Erythroblast (primary cell): ENCODE results near the gene ERP27.

Source experiments
- DNase-seq, 2 experiments: peaks; one replicate each; lab custom pipeline; 2025; lab: John Stamatoyannopoulos, UW
- GATA1 ChIP-seq: IDR thresholded peaks from 2 replicates; pipeline ENCODE4 v1.6.1; 2011; ENCODE audit warnings: low read depth, mild to moderate bottlenecking, control low read depth, low read length, moderate library complexity
- POLR2A ChIP-seq: IDR thresholded peaks from 2 replicates; pipeline ENCODE4 v1.6.1; 2011; ENCODE audit warnings: mild to moderate bottlenecking, low read length

ERP27 gene

DNA sequence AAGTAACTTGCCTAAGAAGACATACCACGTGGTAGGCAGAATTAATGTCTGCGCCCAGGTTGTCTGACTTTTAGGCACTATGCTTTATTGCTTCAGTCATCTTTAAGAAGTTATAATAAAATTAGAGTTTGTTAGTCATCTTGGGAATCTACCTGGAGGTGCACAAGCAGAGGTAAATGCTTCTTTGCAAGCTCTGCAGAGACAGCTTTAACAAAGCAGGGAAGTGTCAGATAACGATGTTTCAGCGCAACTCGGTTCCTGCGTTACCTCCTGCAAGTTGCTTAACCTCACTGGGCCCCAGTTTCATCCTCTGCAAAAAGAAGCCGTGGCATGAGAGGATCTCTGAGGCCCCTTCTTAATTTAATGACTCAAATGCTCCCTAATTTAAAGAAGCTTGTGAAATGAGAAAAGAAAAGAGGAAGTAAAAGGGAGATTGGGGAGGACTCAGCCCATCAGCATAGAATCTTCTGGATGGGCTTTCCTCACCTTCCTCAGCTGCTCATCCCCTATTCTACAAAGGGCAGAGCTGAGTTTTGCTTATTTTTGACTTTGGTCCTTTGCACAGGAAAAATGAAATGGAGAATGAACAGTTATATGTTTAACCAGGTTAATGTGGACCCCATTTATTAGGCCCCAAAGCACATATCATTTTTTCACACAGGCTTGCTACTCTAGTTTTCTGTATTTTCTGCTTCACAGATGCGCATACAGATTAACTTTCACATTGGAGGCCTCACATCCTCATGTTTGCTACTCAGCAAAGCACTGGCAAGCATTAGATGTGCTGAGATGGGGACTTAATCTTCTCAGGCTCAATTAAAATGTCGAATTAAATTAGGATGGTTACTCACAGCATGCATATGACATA lies 17.9 kb upstream of the ERP27 start:
- peak; percentile 21 to 34 for DNase-seq
- no peak for TF ChIP-seq POLR2A
- TF ChIP-seq GATA1: no peak

DNA sequence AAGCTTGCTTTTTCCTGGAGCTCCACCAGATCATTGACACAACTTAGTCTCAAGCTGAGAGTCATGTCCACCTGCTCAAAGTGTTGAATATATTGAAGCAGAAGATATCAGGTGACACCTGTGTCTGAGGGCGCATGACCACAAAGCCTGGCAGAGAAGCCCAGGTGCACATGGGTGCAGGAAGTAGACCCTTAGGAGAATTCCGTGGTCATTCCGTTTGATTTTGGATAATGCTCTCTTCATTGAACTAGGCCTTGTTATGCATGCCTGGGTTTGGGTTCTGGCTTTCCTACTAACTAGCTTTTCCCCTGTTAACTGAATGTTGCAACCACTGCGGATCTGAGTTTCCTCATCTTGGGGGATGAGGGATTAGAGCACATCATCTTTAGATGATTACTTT lies 15.9 kb upstream of the ERP27 start:
- DNase-seq: no peak
- TF ChIP-seq POLR2A (no peak), GATA1 (no peak)

DNA sequence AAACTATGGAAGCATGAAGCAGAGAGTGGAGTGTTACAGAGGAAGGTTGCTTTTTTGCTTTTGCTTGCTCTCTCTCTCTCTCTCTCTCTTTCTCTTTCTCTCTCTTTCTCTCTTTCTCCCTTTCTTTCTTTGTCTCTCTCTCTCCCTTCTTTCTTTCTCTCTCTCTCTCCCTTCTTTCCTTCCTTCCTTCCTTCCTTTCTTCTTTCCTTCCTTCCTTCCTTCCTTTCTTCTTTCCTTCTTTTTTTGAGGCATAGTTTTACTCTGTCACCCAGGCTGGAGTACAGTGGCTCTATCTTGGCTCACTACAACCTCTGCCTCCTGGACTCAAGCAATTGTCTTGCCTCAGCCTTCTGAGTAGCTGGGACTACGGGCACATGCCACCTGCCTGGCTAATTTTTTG lies 15.4 kb upstream of the ERP27 start:
- DNase-seq: no peak
- TF ChIP-seq POLR2A (no peak), GATA1 (no peak)

DNA sequence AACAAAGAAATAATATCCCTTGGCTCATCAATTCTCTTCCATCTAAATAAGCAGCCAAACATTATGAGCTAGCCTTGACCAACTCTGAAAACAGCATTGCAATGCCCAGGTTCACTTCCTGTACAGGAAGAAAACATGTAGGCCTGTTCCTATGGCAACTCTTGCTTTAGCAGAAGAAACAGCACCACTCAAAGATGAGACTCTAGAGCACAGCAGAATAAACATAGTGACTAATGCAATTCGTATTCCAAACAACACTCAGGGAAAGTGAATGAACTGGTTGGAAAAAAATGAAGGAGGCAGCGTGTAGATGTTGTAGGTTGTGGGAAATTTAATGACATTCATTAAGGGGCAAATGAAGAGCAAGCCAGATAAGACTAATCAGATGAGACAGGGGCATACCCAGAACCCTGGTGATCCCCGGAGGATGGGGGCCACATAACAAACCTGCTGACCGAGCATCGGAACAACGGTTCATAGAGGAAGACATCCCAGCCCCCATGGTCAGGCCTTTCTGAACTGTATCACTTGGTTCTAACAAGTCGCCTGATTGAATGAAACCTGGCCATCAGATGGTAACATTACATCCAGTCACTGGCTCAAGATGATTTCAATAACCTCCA lies 14.1 kb upstream of the ERP27 start:
- TF ChIP-seq GATA1 (no peak), POLR2A (no peak)
- DNase-seq: peak; percentile 35 to 38

DNA sequence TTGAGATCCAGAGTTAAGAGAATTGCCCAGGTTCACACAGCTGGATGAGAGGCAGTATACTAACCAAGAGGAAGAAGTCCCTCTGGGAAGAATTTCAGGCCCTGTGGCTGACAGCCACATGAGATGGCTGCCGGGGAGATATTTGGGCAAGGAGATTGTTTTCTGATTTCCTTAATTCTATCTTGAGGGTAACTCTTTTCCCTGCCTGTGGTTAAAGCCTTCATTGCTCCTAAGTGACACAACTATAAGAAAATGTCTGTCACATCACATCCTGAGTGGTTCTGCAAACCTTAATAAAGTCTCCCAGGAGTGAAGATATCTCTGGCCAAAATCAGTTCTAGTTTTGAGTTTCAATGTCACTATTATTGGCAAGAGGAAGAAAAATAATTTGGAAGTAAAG lies 13.5 kb upstream of the ERP27 start:
- TF ChIP-seq POLR2A: no peak
- no peak for TF ChIP-seq GATA1
- no peak for DNase-seq

DNA sequence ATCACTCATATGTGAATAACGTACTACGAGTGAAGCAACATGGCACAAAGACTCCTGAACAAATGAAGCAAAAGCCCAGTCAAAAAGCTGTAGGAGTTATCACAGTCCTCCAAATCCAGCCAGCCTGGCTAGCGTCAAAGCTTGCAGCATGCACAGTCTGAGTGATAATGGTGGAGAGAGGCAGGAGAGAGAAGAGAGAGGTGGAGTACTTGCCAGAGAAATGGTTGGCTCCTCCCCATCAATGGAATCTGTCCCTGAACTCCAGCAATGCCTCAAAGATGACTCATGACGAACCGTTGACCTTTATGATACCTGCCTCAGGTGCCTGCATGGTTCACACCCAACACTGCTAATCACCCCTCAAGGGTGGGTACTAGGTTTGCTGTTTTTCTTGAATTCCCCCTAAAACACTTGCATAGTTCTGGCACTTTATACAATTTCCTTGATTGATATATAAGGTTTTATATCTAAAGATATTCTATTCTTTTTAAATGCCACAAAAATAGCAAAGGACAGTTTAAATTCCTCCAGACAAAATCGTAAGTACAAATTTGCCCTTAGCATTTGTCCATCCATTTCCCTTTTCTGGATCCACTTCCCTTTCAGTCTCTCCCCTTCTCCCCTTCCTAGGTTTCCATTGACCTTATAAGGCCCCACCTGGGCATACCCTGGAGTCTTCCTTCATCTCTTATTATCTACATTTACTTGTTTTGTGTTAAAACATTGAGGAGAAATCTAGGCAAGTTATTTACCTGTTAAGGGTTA lies 12.8 kb upstream of the ERP27 start:
- no peak for DNase-seq
- no peak for TF ChIP-seq POLR2A
- no peak for TF ChIP-seq GATA1

DNA sequence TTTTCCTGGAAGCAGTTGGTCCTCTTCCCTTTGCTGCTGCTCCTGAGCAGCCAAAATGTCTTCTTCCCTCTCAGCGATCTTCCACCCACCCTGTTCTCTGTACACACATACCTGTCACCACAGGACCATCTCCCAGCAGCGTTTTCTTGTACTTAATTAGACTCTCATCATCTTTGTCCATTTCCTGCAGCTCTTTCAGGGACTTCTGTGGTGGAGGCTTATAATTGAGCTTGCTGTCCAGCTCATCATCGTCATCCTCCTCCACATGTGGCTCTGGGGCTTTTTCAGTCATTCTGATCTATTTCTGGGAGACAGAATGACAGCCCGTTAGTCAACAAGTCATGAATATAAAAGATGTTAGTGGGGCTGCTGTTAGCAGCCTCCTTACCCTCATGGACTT lies 12.1 kb upstream of the ERP27 start:
- TF ChIP-seq POLR2A: no peak
- DNase-seq: no peak

DNA sequence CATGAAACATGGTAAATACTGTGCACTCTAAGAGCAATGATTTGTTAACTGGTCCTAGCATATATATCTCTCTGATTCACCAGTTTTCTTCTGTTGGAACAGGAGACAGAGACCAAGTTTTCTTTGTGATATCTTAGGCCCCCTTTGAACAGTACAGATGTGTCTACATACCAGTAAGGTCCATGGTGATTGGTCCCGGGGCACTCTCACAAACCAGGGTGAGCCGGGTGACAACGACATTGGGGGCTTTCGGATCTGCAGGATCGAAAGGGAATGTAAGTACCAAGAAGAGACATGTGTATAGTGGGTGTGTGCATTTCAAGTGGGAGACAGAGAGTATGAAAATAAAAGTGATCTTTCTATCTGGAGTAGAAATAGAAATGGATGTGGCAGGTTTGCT lies 11.3 kb upstream of the ERP27 start:
- no peak for DNase-seq
- TF ChIP-seq POLR2A (no peak), GATA1 (no peak)

DNA sequence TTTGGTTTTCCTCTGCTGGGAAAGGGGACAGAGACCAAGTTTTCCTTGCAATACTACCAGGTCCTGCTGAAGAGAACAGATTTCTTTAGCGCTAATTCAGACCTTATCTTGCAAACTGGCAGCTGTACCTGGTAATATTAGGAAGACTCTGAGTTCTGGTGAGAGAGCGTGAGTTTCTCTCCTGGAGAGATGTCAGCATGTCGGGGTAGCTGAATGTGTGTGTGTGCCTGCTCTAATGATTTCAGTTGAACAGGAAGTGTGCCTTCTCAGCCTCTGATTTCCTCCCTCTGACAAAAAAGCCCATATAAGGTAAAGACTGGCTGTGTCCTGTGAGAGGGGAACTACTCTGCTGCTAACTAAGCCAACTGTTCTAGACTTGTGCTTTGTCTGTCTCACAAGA lies 10.3 kb upstream of the ERP27 start:
- DNase-seq: peak; percentile 9 to 12
- no peak for TF ChIP-seq GATA1
- peak; percentile 25 for TF ChIP-seq POLR2A

DNA sequence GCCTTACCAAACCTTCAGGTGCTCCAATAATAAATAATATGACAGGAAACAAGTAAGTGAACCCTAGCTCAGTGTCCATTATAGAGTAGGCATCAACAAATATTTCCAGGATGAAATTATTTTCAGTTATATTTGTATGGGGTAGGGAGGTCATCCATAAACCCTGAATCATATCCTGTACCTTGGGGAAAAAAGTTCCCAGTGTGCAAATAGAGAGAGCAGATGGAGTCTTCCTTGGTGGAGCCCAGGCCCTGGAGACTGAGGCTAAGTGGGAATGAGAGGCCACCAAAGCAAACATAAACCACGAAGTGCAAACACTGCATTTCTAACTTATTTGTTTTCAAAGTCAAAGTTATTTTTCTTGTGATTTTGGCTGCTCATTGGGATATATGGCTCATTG lies 8.5 kb upstream of the ERP27 start:
- TF ChIP-seq POLR2A: no peak
- no peak for TF ChIP-seq GATA1
- no peak for DNase-seq

DNA sequence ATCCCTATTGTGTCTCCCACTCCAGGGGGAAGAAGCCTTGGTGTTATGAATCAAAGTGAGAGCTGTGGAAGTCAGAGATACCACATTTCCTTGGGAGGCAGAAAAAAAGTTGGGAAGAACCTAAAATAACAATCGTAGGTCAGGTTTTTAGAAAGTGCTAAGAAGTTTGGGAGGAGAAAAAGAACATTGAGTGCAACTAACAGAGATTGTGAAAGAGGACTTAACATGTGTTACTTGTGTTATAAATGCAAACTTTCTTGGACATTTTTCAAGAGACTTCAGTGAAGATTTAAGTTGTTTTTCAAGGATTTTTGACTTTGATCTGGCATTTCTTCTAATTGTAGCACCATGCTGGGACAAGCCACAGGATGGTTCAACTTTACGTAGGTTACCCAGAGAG lies 7.8 kb upstream of the ERP27 start:
- no peak for DNase-seq
- TF ChIP-seq GATA1: no peak
- TF ChIP-seq POLR2A: no peak

DNA sequence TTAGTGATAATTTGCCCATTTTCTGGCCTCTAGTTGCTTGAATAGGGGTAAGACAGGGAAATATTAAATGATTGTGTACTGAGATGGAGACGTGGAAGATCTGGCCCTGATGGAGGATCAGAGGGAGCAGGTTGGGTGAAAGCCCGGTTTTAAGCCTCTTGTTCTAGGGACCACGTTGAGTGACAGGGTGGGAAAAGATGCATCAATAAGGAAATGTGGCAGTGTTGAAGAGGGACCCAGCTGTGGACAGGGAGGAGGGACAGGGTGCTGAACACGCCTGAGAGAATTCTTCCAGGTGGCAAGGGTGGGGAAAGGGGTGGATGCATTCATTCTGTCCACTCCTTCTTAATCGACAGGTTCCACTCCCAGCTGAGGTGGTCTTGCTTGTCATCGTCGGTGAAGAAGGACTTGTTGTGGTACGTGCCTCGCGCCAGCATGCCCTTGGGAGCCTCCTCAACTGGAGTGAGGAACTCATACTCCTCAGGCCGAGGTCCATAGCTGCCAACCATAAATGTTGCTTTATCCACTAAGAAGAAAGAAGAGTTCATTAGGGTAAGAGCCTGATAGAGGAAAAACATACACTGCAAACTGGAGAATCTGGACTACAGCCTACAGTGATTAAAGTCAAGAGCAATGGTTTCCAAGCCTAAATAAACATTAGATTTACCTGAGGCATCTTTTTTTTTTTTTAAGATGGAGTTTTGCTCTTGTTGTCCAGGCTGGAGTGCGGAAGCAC lies 4.0 kb upstream of the ERP27 start:
- no peak for DNase-seq
- TF ChIP-seq POLR2A (no peak), GATA1 (no peak)

DNA sequence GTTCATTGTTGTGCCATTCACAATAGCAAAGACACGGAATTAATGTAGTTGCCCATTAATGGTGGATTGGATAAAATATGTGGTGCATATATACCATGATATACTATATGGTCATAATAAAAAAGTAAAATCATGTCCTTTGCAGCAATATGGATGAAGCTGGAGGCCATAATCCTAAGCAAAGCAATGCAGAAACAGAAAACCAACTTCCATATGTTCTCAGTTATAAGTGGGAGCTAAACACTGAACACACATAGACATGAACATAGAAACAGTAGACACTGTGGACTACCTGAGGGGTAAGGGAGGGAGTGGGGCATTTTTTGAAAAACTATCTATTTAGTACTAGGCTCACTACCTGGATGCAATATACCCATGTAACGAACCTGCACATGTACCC lies 3.0 kb upstream of the ERP27 start:
- DNase-seq: no peak
- TF ChIP-seq GATA1 (no peak), POLR2A (no peak)

DNA sequence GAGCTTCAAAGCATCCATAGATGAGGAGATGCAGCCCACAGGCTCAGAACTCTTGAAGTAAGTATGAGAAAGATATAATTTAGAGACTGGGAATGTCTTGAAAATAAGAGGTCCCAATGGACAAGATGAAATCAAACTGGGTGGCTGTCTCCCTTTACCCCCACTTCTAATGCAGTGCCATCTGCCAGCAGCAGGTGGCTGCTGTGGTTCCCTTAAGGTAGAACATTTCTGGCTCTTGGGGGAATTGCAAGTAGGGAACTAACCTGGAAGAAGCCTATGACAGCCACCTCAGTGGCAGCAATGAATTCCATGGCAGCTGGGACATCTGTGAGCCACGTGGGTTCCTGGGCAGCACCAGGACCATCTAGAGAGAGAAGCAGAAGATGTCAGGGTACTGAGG lies 648 bp downstream of the ERP27 start:
- peak; percentile 7 to 15 for DNase-seq

More for the DNA sequence above, 648 bp downstream of the ERP27 start:
- TF ChIP-seq GATA1 (no peak), POLR2A (no peak)
